Midbrain (tissue), 1 donor: ENCODE data around the gene COL20A1.

Source experiments
- DNase-seq: peaks from one replicate; lab custom pipeline; 2025; lab: John Stamatoyannopoulos, UW

The COL20A1 gene

GRCh38 chr20:63277466-63278272 lies 15.3 kb upstream of the COL20A1 start:
- no peak for DNase-seq

GRCh38 chr20:63278661-63279060 lies 14.3 kb upstream of the COL20A1 start:
- DNase-seq, result no peak

- DNase-seq, result no peak
Observed at GRCh38 chr20:63279931-63280330, 13.1 kb upstream of the COL20A1 start.

GRCh38 chr20:63280371-63280770 lies 12.6 kb upstream of the COL20A1 start:
- no peak for DNase-seq

GRCh38 chr20:63280929-63281545 lies 11.9 kb upstream of the COL20A1 start:
- no peak for DNase-seq

- no peak for DNase-seq
Observed at GRCh38 chr20:63281742-63282665, 11.0 kb upstream of the COL20A1 start.

- DNase-seq, result no peak
Observed at GRCh38 chr20:63282946-63283345, 10.0 kb upstream of the COL20A1 start.

GRCh38 chr20:63283397-63284082 lies 9.4 kb upstream of the COL20A1 start:
- no peak for DNase-seq

GRCh38 chr20:63284083-63284440 lies 8.9 kb upstream of the COL20A1 start:
- DNase-seq, result no peak

- DNase-seq, result no peak
Observed at GRCh38 chr20:63284544-63284949, 8.4 kb upstream of the COL20A1 start.

- DNase-seq, result no peak
Observed at GRCh38 chr20:63284981-63285524, 7.9 kb upstream of the COL20A1 start.

GRCh38 chr20:63285636-63286615 lies 7.1 kb upstream of the COL20A1 start:
- no peak for DNase-seq

GRCh38 chr20:63286781-63287696 lies 5.9 kb upstream of the COL20A1 start:
- no peak for DNase-seq

- no peak for DNase-seq
Observed at GRCh38 chr20:63287697-63288580, 5.0 kb upstream of the COL20A1 start.

- DNase-seq, result no peak
Observed at GRCh38 chr20:63288581-63289251, 4.3 kb upstream of the COL20A1 start.

GRCh38 chr20:63289311-63290135 lies 3.5 kb upstream of the COL20A1 start:
- no peak for DNase-seq

GRCh38 chr20:63290136-63290676 lies 2.8 kb upstream of the COL20A1 start:
- DNase-seq, result no peak
